Measurements from ENCODE around the gene BICRA.

The BICRA gene

DNA sequence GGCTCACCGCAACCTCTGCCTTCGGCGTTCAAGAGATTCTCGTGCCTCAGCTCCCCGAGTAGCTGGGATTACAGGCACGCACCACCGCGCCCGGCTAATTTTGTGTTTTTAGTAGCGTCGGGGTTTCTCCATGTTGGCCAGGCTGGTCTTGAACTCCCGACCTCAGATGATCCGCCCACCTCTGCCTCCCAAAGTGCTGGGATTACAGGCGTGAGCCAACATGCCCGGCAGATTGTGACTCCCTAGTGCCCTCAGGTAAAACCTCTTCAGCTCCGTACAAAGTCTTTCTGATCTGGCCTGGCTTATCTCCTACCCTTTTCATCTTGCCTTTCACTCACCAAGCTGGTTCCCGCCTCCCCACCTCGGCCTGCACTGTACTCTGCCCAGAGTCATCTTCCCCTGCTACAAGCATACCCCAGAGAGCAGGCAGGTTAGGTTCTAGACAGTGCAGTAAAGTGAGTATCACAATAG lies 15.0 kb downstream of the BICRA start:
- H3K4me3 Mint-ChIP-seq = no peak overlapping the region
- H3K4me1 Mint-ChIP-seq = peaks cover 22% of the 10 kb centered on the region
- TF ChIP-seq, protein P1, sequence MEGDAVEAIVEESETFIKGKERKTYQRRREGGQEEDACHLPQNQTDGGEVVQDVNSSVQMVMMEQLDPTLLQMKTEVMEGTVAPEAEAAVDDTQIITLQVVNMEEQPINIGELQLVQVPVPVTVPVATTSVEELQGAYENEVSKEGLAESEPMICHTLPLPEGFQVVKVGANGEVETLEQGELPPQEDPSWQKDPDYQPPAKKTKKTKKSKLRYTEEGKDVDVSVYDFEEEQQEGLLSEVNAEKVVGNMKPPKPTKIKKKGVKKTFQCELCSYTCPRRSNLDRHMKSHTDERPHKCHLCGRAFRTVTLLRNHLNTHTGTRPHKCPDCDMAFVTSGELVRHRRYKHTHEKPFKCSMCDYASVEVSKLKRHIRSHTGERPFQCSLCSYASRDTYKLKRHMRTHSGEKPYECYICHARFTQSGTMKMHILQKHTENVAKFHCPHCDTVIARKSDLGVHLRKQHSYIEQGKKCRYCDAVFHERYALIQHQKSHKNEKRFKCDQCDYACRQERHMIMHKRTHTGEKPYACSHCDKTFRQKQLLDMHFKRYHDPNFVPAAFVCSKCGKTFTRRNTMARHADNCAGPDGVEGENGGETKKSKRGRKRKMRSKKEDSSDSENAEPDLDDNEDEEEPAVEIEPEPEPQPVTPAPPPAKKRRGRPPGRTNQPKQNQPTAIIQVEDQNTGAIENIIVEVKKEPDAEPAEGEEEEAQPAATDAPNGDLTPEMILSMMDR (IDR thresholded peaks at IDR 0.05; ENCODE audit: unreplicated experiment in 3 of 3) = no peak
- H3K27me3 Mint-ChIP-seq (ENCODE audit: low read depth) = no peaks in the 10 kb centered on the region
- no peaks in the 10 kb centered on the region for H3K9me3 Mint-ChIP-seq
- H3K36me3 Mint-ChIP-seq (ENCODE audit: low read depth) = peaks cover 31% of the 10 kb centered on the region
- H3K27ac Mint-ChIP-seq = peak overlapping the region; percentile 51 to 63 (median 54)

DNA sequence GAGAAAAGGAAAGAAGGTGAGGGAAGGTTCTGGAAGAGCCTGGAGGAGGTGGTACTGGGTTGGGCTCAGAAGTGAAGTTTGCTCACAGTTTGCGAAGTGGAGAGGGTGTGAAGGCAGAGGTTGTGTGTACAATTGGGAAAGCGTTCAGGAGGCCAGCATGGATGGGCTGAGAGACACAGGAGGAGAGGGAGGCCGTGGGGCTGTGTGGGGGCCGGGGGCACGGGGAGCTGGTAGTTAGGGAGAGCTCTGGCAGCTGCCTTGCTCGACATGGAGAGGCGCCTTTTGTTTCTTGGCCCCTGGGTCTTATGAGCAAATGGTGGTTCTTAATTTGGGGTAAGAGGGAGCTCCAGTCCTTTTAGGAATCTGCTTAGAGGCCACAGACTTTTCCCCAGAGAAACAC lies 16.7 kb downstream of the BICRA start:
- TF ChIP-seq, protein P1 (IDR thresholded peaks at IDR 0.05; ENCODE audit: unreplicated experiment in 3 of 3) = no peak
- Mint-ChIP-seq H3K27me3 (ENCODE audit: low read depth) (no peaks in the 10 kb centered on the region), H3K36me3 (ENCODE audit: low read depth) (peaks cover 42% of the 10 kb centered on the region), H3K4me3 (no peak overlapping the region), H3K4me1 (peaks cover 17% of the 10 kb centered on the region), H3K27ac (peak overlapping the region; percentile 0 to 17 (median 2)), H3K9me3 (no peaks in the 10 kb centered on the region)

DNA sequence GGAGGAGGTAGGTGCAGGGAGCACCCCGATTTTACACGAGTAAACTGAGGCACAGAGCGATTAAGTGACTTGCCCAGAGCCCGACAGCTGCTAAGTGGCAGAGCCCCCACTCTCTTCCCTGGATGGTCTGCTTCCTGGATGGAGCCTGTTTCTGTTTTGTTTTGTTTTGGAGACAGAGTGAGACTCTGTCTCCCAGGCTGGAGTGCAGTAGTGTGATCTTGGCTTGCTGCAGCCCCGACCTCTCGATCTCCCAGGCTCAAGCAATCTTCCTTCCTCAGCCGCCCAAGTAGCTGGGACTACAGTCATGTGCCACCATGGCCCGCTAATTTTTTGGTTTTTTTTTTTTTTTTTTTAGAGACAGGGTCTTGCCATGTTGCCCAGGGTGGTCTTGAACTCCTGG lies 17.3 kb downstream of the BICRA start:
- no peaks in the 10 kb centered on the region for H3K27me3 Mint-ChIP-seq (ENCODE audit: low read depth)

DNA sequence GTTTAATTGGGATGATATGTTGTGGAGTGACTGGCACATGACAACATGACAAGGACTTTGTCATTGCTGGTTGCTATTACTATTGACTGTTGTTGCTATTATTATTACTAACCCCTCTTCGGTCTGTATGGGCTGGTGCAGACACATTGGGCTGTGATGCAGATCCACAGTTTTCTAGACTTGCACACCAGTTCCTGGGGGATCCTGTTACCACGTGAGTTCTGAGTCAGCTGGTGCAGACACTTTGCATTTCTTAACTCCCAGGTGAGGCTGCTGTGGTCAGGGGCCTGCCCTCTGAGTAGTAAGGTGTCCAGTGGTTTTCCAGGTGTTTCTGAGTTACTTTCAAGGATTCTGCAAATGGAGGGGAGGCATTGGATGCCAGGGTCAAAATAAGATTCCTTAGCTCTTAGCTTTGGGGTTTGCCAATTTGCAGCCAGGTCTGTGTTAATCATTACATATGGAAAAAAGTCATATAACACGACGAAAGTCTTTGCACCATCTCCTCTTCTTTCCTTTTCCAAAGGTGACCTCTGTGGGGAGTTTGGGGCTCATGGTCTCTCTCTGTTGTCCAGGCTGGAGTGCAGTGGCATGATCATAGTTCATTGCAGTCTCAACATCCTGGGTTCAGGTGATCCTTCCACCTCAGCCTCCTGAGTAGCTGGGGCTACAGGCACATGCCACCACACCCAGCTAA lies 19.3 kb downstream of the BICRA start:
- H3K4me1 Mint-ChIP-seq = peaks cover 17% of the 10 kb centered on the region
- H3K27me3 Mint-ChIP-seq (ENCODE audit: low read depth) = no peaks in the 10 kb centered on the region
- H3K36me3 Mint-ChIP-seq (ENCODE audit: low read depth) = peaks cover 49% of the 10 kb centered on the region
- H3K9me3 Mint-ChIP-seq = no peaks in the 10 kb centered on the region
- peak overlapping the region in 1 of 3 experiments; percentile 40 for H3K27ac Mint-ChIP-seq
- TF ChIP-seq, protein P1 (IDR thresholded peaks at IDR 0.05; ENCODE audit: unreplicated experiment in 3 of 3) = no peak
- H3K4me3 Mint-ChIP-seq = no peak overlapping the region

More for the DNA sequence above, 17.3 kb downstream of the BICRA start:
- peaks cover 17% of the 10 kb centered on the region for H3K4me1 Mint-ChIP-seq
- peak overlapping the region in 1 of 3 experiments; percentile 60 for H3K27ac Mint-ChIP-seq
- TF ChIP-seq, protein P1 (IDR thresholded peaks at IDR 0.05; ENCODE audit: unreplicated experiment in 3 of 3) = no peak
- no peak overlapping the region for H3K4me3 Mint-ChIP-seq
- no peaks in the 10 kb centered on the region for H3K9me3 Mint-ChIP-seq
- peaks cover 44% of the 10 kb centered on the region for H3K36me3 Mint-ChIP-seq (ENCODE audit: low read depth)

DNA sequence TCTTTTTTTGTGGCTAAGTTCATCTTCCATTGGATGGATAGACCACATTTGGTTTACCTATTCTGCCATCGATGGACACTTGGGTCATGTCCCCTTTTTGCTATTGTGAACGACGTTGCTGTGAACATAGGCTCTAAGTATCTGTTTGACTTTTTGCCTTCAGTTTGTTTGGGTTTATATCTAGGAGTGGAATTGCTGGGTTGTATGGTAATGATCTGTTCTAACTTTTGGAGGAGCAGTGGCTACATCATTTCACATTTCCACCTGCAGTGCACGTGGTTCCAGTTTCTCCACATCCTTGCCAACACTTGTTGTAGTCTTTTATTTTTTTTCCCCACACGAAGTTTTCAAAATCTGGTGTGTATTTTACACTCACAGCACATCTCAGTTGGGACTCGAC lies 21.7 kb downstream of the BICRA start:
- Mint-ChIP-seq H3K27me3 (ENCODE audit: low read depth) (no peaks in the 10 kb centered on the region), H3K27ac (no peak overlapping the region), H3K9me3 (no peaks in the 10 kb centered on the region), H3K4me1 (peaks cover 7% of the 10 kb centered on the region), H3K36me3 (ENCODE audit: low read depth) (peaks cover 44% of the 10 kb centered on the region), H3K4me3 (no peak overlapping the region)
- TF ChIP-seq, protein P1 (IDR thresholded peaks at IDR 0.05; ENCODE audit: unreplicated experiment in 3 of 3) = no peak
